Activated CD8-positive, alpha-beta memory T cell treated with anti-CD3 and anti-CD28 coated beads for 36 hours (primary cell): ENCODE measurements around the gene TCF4. TPM values are rescaled to one million over a fixed set of nuclear protein-coding genes. Genes with fewer than 3 reads are reported as not detected.

Experiments used
- CTCF ChIA-PET: fragments of 350-600 bp; sonication (Branson Sonifier 250); formaldehyde crosslinking; loops from one replicate; lab custom pipeline; 2021; ENCODE audit warnings: antibody characterized with exemption; lab: Charles Lee
- POLR2A ChIA-PET: fragments of 350-600 bp; sonication (Branson Sonifier 250); formaldehyde crosslinking; loops from one replicate; lab custom pipeline; 2021; ENCODE audit warnings: antibody characterized with exemption; lab: Charles Lee
- total RNA-seq, 2 experiments: library from RNA; stranded (reverse); gene quantifications; one replicate each; pipeline ENCODE4 v1.2.3, GENCODE V29; 2021

The TCF4 gene
- total RNA-seq, 2 experiments from 2014 or later: 0.11 to 0.84 TPM

DNA sequence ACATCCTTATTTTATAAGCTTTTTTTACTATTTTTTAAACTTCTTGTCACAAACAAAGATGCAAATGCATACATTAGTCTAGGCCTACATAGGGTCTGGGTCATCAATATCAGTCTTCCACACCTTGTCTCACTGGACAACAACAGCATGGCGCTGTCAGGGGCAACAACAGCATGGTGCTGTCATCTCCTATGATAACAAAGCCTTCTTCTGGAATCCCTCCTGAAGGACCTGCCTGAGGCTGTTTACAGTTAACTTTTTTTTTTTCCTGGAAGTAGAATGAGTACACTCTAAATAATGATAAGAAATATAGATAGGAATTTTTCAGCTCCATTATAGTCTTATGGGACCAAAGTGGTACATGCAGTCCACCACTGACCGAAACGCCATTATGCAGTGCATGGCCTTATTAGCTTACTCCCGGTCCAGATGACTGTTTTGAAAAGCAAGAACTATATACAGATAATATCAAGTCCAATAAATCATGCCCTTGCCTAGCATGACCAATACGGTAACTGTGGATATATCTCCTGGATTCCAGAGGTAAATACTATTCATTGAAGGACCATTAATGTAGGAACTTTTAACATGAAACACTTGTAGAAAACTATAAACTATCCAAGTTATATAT is 38.4 kb downstream of the TCF4 start:
- CTCF ChIA-PET: no interaction called here

GRCh38 chr18:55547705-55548056 is 40.3 kb downstream of the TCF4 start:
- CTCF ChIA-PET: no interaction called here

More for the DNA sequence above, 38.4 kb downstream of the TCF4 start:
- POLR2A ChIA-PET: no interaction called here

DNA sequence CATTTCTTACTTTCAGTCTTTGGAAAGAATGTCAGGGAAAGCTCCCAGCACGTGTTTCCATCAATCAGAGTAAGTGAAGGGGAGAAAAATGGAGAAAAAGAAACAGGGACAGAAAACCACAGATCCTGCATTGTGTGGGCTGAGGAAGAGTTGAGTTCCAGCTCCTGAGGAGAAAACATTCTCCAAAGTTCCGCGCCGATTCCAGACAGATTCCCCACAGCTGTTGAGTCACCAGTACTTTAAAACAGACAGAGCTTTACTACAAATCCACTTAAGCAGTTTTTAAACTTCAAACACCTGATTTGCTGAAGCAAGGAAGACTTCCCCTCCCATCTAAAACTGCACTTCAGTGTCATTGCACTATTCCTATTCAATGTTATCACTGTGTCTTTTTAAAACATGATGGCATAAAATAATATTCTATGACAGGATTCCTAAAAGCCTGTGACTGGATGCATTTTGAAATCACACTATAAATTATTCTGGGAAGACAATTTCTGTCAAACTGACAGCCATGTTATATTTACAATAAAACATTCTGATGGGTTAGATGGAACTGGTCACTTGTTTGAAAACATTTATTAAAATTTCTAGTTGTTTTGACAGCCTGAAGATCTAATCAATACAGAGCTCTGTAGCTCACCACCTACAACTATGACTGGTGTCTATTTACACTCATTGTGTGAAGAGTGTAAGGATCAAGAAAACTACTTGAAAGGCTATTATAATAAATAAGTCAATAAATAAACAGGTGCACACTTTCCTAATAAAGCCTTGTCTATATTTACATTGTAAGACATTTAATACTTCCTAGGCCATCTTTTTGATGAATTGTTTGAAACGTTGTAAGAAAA is 40.9 kb downstream of the TCF4 start:
- CTCF ChIA-PET: no interaction called here
- POLR2A ChIA-PET: no interaction called here

More at GRCh38 chr18:55547705-55548056, 40.3 kb downstream of the TCF4 start:
- POLR2A ChIA-PET: no interaction called here

GRCh38 chr18:55544014-55544413 is 44.0 kb downstream of the TCF4 start:
- CTCF ChIA-PET: no interaction called here

GRCh38 chr18:55543130-55543704 is 44.8 kb downstream of the TCF4 start:
- CTCF ChIA-PET: no interaction called here
- POLR2A ChIA-PET: no interaction called here

More at GRCh38 chr18:55544014-55544413, 44.0 kb downstream of the TCF4 start:
- POLR2A ChIA-PET: no interaction called here

- CTCF ChIA-PET: no interaction called here
- POLR2A ChIA-PET: no interaction called here
Observed at GRCh38 chr18:55541571-55541970, 46.4 kb downstream of the TCF4 start.

DNA sequence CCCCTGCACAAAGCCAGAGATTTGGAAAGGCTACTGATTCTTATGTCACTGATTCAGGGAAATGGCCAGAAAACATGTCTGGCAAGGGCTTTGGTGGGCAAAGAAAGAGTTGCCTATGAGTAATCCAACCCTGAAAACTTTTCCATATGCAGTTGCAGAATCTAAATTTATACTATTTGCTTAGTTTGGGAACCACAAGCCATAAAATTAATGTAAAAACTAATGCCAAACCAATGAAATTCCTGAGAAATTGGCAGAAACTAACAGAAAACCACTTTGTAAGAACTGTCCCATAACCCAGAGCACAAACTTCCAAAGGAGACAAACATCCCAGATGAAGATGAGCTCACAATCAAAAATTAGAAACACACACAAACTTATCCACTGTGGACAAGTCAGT is 48.8 kb downstream of the TCF4 start:
- ChIA-PET POLR2A (no interaction called here), CTCF (no interaction called here)

GRCh38 chr18:55534996-55535395 is 53.0 kb downstream of the TCF4 start:
- ChIA-PET POLR2A (no interaction called here), CTCF (no interaction called here)

DNA sequence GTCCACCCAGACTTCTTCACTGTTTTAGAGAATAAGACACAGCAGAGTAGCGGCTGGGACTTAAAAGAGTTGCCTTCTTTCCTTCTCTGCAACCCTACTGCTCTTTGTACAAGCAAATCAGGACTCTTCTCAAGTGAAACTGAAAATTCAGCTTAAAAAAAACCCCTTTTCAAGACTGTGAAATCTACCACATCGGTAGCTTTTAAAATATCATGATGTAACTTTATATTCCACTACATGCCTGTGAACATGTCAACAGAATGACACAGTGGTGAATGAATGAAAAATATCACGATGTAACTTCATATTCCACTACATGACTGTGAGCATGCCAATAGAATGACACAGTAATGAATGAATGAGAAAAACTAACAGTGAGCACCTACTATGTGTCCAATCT is 53.4 kb downstream of the TCF4 start:
- ChIA-PET POLR2A (no interaction called here), CTCF (no interaction called here)

DNA sequence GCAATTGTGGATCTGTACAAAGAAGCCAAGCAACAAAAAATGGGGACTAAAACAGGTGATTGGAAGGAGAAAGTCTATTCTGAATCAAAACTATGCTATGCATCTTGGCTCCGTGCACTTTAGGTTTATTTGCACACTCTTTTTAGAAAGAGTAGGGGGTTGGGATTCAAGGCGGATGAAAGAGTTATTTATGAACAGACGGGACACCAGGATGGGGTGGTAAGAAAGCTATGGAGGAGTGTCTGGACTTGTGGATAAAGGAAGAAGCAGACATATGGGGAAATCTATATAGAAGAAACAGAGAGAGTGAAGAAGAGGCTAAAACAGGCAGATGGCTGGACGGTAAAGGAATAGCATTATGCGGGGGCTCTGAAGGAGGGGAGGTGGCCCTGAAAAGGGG is 57.8 kb downstream of the TCF4 start:
- POLR2A ChIA-PET: no interaction called here

GRCh38 chr18:55529581-55529980 is 58.4 kb downstream of the TCF4 start:
- CTCF ChIA-PET: no interaction called here
- POLR2A ChIA-PET: no interaction called here

More for the DNA sequence above, 57.8 kb downstream of the TCF4 start:
- CTCF ChIA-PET: no interaction called here

DNA sequence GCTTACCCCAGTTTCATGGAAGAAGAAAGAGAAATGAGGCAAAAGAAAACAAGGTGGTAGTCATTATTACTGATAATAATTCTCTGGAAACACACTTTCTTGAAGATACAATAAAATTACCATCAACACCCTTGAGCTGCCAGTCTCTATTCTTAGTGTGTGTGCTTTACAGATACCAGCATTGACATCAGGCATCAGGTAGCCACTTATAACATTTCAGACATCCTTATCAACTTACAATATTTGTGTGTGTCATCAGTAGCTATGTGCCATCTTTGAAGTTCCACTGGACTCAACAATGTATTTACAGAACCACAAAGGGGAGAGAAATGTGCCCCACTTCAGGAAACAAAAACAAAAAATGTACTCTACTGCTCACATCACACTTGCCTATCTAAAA is 62.1 kb downstream of the TCF4 start:
- CTCF ChIA-PET: no interaction called here
- POLR2A ChIA-PET: no interaction called here

GRCh38 chr18:55524353-55525073 is 63.5 kb downstream of the TCF4 start:
- POLR2A ChIA-PET: no interaction called here
- CTCF ChIA-PET: no interaction called here

GRCh38 chr18:55523001-55523400 is 65.0 kb downstream of the TCF4 start:
- ChIA-PET POLR2A (no interaction called here), CTCF (no interaction called here)

GRCh38 chr18:55522011-55522410 is 66.0 kb downstream of the TCF4 start:
- ChIA-PET POLR2A (no interaction called here), CTCF (no interaction called here)

DNA sequence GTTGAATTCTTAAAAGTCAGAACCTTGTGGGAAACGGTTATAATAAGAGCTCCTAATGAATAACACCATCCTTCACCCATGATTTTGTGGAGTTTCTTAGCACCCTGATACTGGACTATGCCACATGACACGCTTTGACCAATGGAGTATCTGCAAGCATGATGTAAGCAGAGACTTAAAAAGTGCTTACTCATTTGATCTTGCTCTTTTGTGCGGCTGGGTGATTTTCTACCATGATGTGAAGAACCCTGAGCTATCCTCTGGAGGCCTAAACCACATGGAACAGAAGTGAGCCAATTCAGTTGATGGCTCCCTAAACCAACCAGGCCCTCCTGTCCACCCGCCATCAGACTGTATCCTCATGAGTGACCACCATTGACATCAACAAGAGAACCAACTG is 70.9 kb downstream of the TCF4 start:
- POLR2A ChIA-PET: no interaction called here

GRCh38 chr18:55515941-55516710 is 71.9 kb downstream of the TCF4 start:
- ChIA-PET POLR2A (no interaction called here), CTCF (interaction anchor here (0.7 kb wide), 1 partner anchor 22 kb away, joined by 3 read pairs; no protein-coding TSS in a partner anchor)

More for the DNA sequence above, 70.9 kb downstream of the TCF4 start:
- CTCF ChIA-PET: no interaction called here

DNA sequence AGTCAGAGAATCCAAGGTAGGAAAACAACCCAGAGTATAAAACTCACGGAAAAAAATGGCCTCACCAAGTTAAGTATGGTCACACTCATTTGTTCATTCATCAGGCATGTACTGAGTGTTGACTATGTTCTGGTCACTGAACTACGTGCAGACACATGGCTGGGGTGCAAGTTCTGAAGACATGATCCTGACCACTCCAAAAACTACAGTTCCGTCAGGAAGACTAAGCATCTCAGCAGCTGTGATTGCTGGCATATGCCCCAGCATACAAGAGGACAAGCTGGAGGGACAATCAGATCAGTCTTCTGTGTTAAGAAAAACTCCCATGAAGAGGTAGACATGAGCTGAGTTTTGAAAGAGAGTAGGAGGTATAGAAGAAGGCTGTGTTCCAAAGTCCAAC is 72.8 kb downstream of the TCF4 start:
- ChIA-PET CTCF (no interaction called here), POLR2A (no interaction called here)

DNA sequence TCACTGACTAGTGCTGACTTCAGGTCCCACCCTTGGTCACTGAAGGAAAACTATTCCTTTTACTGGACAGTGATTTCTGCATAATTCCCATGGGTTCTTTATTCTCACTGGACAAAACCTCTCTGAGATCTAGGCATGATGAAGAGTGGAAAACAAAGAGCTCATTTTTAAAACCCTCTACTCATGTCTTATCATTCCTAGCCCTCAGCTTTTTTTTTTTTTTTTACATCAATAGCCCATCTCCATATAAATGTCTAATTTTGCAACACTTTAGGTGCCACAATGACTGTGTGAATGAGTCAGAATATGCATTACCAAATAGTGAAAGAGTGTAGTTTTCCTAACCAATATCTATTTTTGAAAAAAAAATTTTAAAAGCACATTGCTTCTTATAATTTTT is 74.8 kb downstream of the TCF4 start:
- ChIA-PET CTCF (interaction anchor here (0.6 to 0.7 kb wide), 2 partner anchors 11 to 1268 kb away, joined by 3 to 4 read pairs; no protein-coding TSS in a partner anchor), POLR2A (no interaction called here)
